IMR-90 (cell line): ENCODE results near the gene PIGM. TPM values are rescaled to one million over a fixed set of nuclear protein-coding genes. Genes with fewer than 3 reads are reported as not detected.

Source experiments
- ATAC-seq: fragments of 200-7000 bp; cut with Tn5 transposase; 2 replicates; pipeline ENCODE4 v1.9.1; 2020; ENCODE audit warnings: low read depth, mild to moderate bottlenecking, moderate library complexity
- BruUV-seq: library from RNA; stranded (reverse); fragments of 400-500 nt; replicated peaks from 2 replicates; lab custom pipeline; 2021; lab: Mats Ljungman, UMichigan
- CTCF ChIA-PET: fragments of 300-600 bp; formaldehyde crosslinking; extraction: SDS; loops from one replicate; lab custom pipeline; 2021; ENCODE audit warnings: antibody characterized with exemption; lab: Yijun Ruan, JAX
- POLR2A ChIA-PET: fragments of 300-600 bp; sonication (Branson Sonifier 250); formaldehyde crosslinking; loops from one replicate; lab custom pipeline; 2022; ENCODE audit warnings: antibody characterized with exemption; ENCODE audit not compliant: unreplicated experiment; lab: Charles Lee
- DNase-seq: peaks from one replicate; pipeline ENCODE4 v3.0.0; 2013
- H2AFZ ChIP-seq: replicated peaks from 2 replicates; pipeline ENCODE3; 2013; ENCODE audit warnings: low read length, mild to moderate bottlenecking; ENCODE audit not compliant: poor library complexity
- H2AK5ac ChIP-seq: 2 replicates; pipeline ENCODE4 v1.6.1; 2013; ENCODE audit warnings: low read depth, low read length, inconsistent platforms
- H2AK9ac ChIP-seq: replicated peaks from 2 replicates; pipeline ENCODE3; 2013; ENCODE audit warnings: mild to moderate bottlenecking, low read depth, low read length, moderate library complexity; ENCODE audit not compliant: poor library complexity
- H2BK120ac ChIP-seq: 2 replicates; pipeline ENCODE4 v1.6.1; 2013; ENCODE audit warnings: low read depth, low read length, inconsistent platforms
- H2BK15ac ChIP-seq: 3 replicates; pipeline ENCODE4 v1.6.1; 2013; ENCODE audit warnings: low read depth, low read length, inconsistent platforms
- H2BK20ac ChIP-seq: 2 replicates; pipeline ENCODE4 v1.6.1; 2013; ENCODE audit warnings: low read depth, mild to moderate bottlenecking, inconsistent platforms, low read length, moderate library complexity
- H2BK5ac ChIP-seq: 2 replicates; pipeline ENCODE4 v1.6.1; 2013; ENCODE audit warnings: mild to moderate bottlenecking, low read depth, low read length, inconsistent platforms; ENCODE audit not compliant: poor library complexity, severe bottlenecking
- H3K14ac ChIP-seq: replicated peaks from 2 replicates; pipeline ENCODE4 v1.6.1; 2013; ENCODE audit warnings: low read depth, low read length, inconsistent platforms
- H3K18ac ChIP-seq: 2 replicates; pipeline ENCODE4 v1.6.1; 2013; ENCODE audit warnings: low read depth, low read length, control low read depth
- H3K23ac ChIP-seq: 2 replicates; pipeline ENCODE4 v1.6.1; 2013; ENCODE audit warnings: low read depth, low read length, inconsistent platforms
- H3K27ac ChIP-seq: 2 replicates; pipeline ENCODE4 v1.5.1; 2013; ENCODE audit warnings: mild to moderate bottlenecking, control low read depth, low read length; ENCODE audit not compliant: insufficient read depth
- H3K27me3 ChIP-seq: 2 replicates; pipeline ENCODE4 v1.6.1; 2013; ENCODE audit warnings: low read length; ENCODE audit not compliant: control insufficient read depth, insufficient read depth
- H3K36me3 ChIP-seq: 2 replicates; pipeline ENCODE4 v1.6.1; 2013; ENCODE audit warnings: low read length, mixed read lengths; ENCODE audit not compliant: control insufficient read depth, insufficient read depth
- H3K4ac ChIP-seq: 2 replicates; pipeline ENCODE4 v1.6.1; 2013; ENCODE audit warnings: low read depth, low read length, inconsistent platforms
- H3K4me1 ChIP-seq: 2 replicates; pipeline ENCODE4 v1.6.1; 2013; ENCODE audit warnings: low read length, mixed read lengths; ENCODE audit not compliant: control insufficient read depth, insufficient read depth
- H3K4me2 ChIP-seq: 2 replicates; pipeline ENCODE4 v1.6.1; 2013; ENCODE audit warnings: low read depth, mild to moderate bottlenecking, control low read depth, low read length, moderate library complexity
- H3K4me3 ChIP-seq: 2 replicates; pipeline ENCODE4 v1.5.1; 2013; ENCODE audit warnings: low read depth, mild to moderate bottlenecking, control low read depth, low read length, moderate library complexity; ENCODE audit not compliant: insufficient read depth
- H3K56ac ChIP-seq: 2 replicates; pipeline ENCODE4 v1.6.1; 2013; ENCODE audit warnings: low read length, inconsistent platforms; ENCODE audit not compliant: insufficient read depth; ENCODE audit errors: extremely low read depth
- H3K79me1 ChIP-seq, 2 experiments: 2 replicates each; pipeline ENCODE4 v1.6.1; 2013; ENCODE audit warnings: low read length in 2 of 2, inconsistent platforms in 1 of 2, low read depth in 1 of 2
- H3K9ac ChIP-seq: 2 replicates; pipeline ENCODE4 v1.6.1; 2013; ENCODE audit warnings: low read depth, low read length, control low read depth
- H3K9me1 ChIP-seq: 2 replicates; pipeline ENCODE4 v1.6.1; 2013; ENCODE audit warnings: low read length, inconsistent platforms; ENCODE audit not compliant: insufficient read depth
- H3K9me3 ChIP-seq: 2 replicates; pipeline ENCODE4 v1.6.1; 2013; ENCODE audit warnings: low read length; ENCODE audit not compliant: control insufficient read depth, insufficient read depth
- H4K20me1 ChIP-seq: 2 replicates; pipeline ENCODE4 v1.6.1; 2013; ENCODE audit warnings: low read length, inconsistent platforms; ENCODE audit not compliant: insufficient read depth
- H4K5ac ChIP-seq: 2 replicates; pipeline ENCODE4 v1.6.1; 2013; ENCODE audit warnings: mild to moderate bottlenecking, low read depth, low read length, control low read depth
- H4K8ac ChIP-seq, 2 experiments: 2 replicates each; pipeline ENCODE4 v1.6.1; 2013; ENCODE audit warnings: low read depth in 2 of 2, low read length in 2 of 2, control low read depth in 1 of 2, inconsistent platforms in 1 of 2
- H4K91ac ChIP-seq: 2 replicates; pipeline ENCODE4 v1.6.1; 2013; ENCODE audit warnings: low read depth, low read length, inconsistent platforms; ENCODE audit not compliant: insufficient read depth
- BHLHE40 ChIP-seq: fragments of 150-350 bp; IDR thresholded peaks from 2 replicates; pipeline ENCODE4 v1.6.1; 2016; ENCODE audit warnings: mild to moderate bottlenecking, low read depth, low read length
- CEBPB ChIP-seq: IDR thresholded peaks from 2 replicates; pipeline ENCODE4 v1.6.1; 2012; ENCODE audit warnings: low read depth, low read length, improper control_type of control experiment
- CHD1 ChIP-seq: IDR thresholded peaks from 2 replicates; pipeline ENCODE4 v1.6.1; 2012; ENCODE audit warnings: low read depth, low read length, improper control_type of control experiment
- CTCF ChIP-seq: conservative IDR thresholded peaks from 2 replicates; pipeline ENCODE4 v1.5.1; 2012; ENCODE audit warnings: mild to moderate bottlenecking, low read depth, low read length, improper control_type of control experiment
- ELK1 ChIP-seq: fragments of 150-350 bp; IDR thresholded peaks from 2 replicates; pipeline ENCODE4 v1.6.1; 2016; ENCODE audit warnings: low read depth, mild to moderate bottlenecking, low read length, moderate library complexity, borderline replicate concordance
- MAZ ChIP-seq: IDR thresholded peaks from 2 replicates; pipeline ENCODE4 v1.6.1; 2012; ENCODE audit warnings: low read depth, mild to moderate bottlenecking, low read length, improper control_type of control experiment, moderate library complexity, borderline replicate concordance
- MXI1 ChIP-seq: IDR thresholded peaks from 2 replicates; pipeline ENCODE4 v1.6.1; 2012; ENCODE audit warnings: low read depth, mild to moderate bottlenecking, low read length, moderate library complexity, borderline replicate concordance
- NFE2L2 ChIP-seq: fragments of 150-350 bp; IDR thresholded peaks from 2 replicates; pipeline ENCODE4 v1.6.1; 2016; ENCODE audit warnings: low read depth, mild to moderate bottlenecking, low read length
- POLR2A ChIP-seq: IDR thresholded peaks from 2 replicates; pipeline ENCODE4 v1.6.1; 2012; ENCODE audit warnings: mild to moderate bottlenecking, low read depth, low read length
- RCOR1 ChIP-seq: IDR thresholded peaks from 2 replicates; pipeline ENCODE4 v1.6.1; 2012; ENCODE audit warnings: mild to moderate bottlenecking, low read length, improper control_type of control experiment; ENCODE audit not compliant: insufficient replicate concordance
- RFX5 ChIP-seq: IDR thresholded peaks from 2 replicates; pipeline ENCODE4 v1.8.0; 2012; ENCODE audit warnings: low read depth, mild to moderate bottlenecking, low read length, moderate library complexity
- SMC3 ChIP-seq: fragments of 150-350 bp; IDR thresholded peaks from 2 replicates; pipeline ENCODE4 v1.6.1; 2016; ENCODE audit warnings: low read depth, mild to moderate bottlenecking, antibody characterized with exemption, low read length, moderate library complexity
- USF2 ChIP-seq: fragments of 150-350 bp; IDR thresholded peaks from 2 replicates; pipeline ENCODE4 v1.6.1; 2017; ENCODE audit warnings: mild to moderate bottlenecking, antibody characterized with exemption, low read length, low read depth
- WGBS, 2 experiments: methylation state at CpG; one replicate each; pipeline versions ENCODE4 v1.1.5 to v1.1.7; 2013; ENCODE audit warnings: missing lambda C conversion rate in 2 of 2; ENCODE audit not compliant: insufficient read length in 1 of 2; ENCODE audit errors: extremely low coverage in 2 of 2; 5-methylcytosine and 5-hydroxymethylcytosine counted together
- dilution Hi-C: fragments of 300-500 bp; cut with HindIII; formaldehyde crosslinking; loops from one replicate; pipeline ENCODE4 v1.14.3; 2018; ENCODE audit warnings: low sequenced_read_pairs; ENCODE audit not compliant: unreplicated experiment
- in situ Hi-C: fragments of 300-500 bp; cut with MboI; formaldehyde crosslinking; loops from 3 replicates; pipeline ENCODE4 v1.14.3; 2019; ENCODE audit warnings: low sequenced_read_pairs, inconsistent platforms, mixed read lengths
- intact Hi-C: fragments of 100-400 bp; cut with micrococcal nuclease; formaldehyde crosslinking; loops from 2 replicates; pipeline ENCODE4 v1.10.0; 2022
- polyA plus RNA-seq, 3 experiments: library from polyadenylated mRNA; depleted of rRNA; stranded (reverse); fragments of >200 nt; gene quantifications; 2 replicates each; pipeline ENCODE4 v1.2.3, GENCODE V29; 2012; ENCODE audit warnings: low replicate concordance in 1 of 3
- total RNA-seq: library from RNA; depleted of rRNA; stranded (reverse); fragments of >200 nt; gene quantifications from 2 replicates; pipeline ENCODE4 v1.2.3, GENCODE V29; 2012

The PIGM gene
- total and polyA plus RNA-seq, 2 of the 4 experiments (the other 2 are of a cell fraction), result 2.9 TPM

GRCh38 chr1:160052936-160053335 is 21.1 kb upstream of the PIGM start:
- Histone ChIP-seq H3K36me3 (no peaks in the 10 kb centered on the region), H3K23ac (no peak overlapping the region), H3K56ac (no peak overlapping the region), H2BK5ac (no peak overlapping the region), H4K5ac (no peak overlapping the region), H4K8ac (no peak overlapping the region), H4K91ac (no peak overlapping the region), H3K9me1 (no peaks in the 10 kb centered on the region), H3K27me3 (peaks cover 61% of the 10 kb centered on the region), H2AK9ac (no peak overlapping the region), H3K9me3 (no peaks in the 10 kb centered on the region), H3K79me1 (no peaks in the 10 kb centered on the region), H4K20me1 (no peaks in the 10 kb centered on the region), H3K9ac (no peak overlapping the region), H3K4me1 (no peaks in the 10 kb centered on the region), H2BK20ac (no peak overlapping the region), H2BK120ac (no peak overlapping the region), H3K4me2 (no peak overlapping the region), H3K18ac (no peak overlapping the region), H2AFZ (no peak overlapping the region), H3K4me3 (no peak overlapping the region), H3K14ac (no peak overlapping the region), H2BK15ac (no peak overlapping the region), H3K27ac (no peak overlapping the region), H3K4ac (no peak overlapping the region), H2AK5ac (no peak overlapping the region)
- CTCF ChIA-PET, result no interaction called here
- intact Hi-C loops, result no loop called here
- no peak for ATAC-seq
- BruUV-seq, result no TSS peak
- POLR2A ChIA-PET, result no interaction called here
- no peak for TF ChIP-seq USF2
- no peak for TF ChIP-seq RCOR1
- TF ChIP-seq NFE2L2, result no peak
- no peak for TF ChIP-seq MXI1
- TF ChIP-seq CEBPB, result no peak
- TF ChIP-seq RFX5, result no peak
- TF ChIP-seq ELK1, result no peak
- no peak for TF ChIP-seq CTCF
- TF ChIP-seq MAZ, result no peak
- no peak for TF ChIP-seq SMC3
- no peak for TF ChIP-seq POLR2A
- TF ChIP-seq BHLHE40, result no peak
- no peak for TF ChIP-seq CHD1
- in situ Hi-C loops, result no loop called here
- DNase-seq, result no peak
- dilution Hi-C loops, result no loop called here
- WGBS, 2 experiments, result no CpG with 5 or more reads among the region's 6 CpGs
